Liver (tissue), 9 donors: ENCODE results near the gene PTH2. TPM values are rescaled to one million over a fixed set of nuclear protein-coding genes. Genes with fewer than 3 reads are reported as not detected.
A peak's percentile ranks its signal among the peaks of the same experiment; 100 is the strongest.

Experiments used
- DNase-seq: peaks from one replicate; pipeline ENCODE4 v3.0.0-alpha.2; 2017; ENCODE audit warnings: low spot score
- H3K27ac ChIP-seq, 2 donors: one replicate each; pipeline ENCODE4 v1.7.0; 2013; ENCODE audit warnings: inconsistent platforms in 2 of 2, low read length in 2 of 2, control low read depth in 1 of 2, low read depth in 1 of 2, mild to moderate bottlenecking in 1 of 2
- H3K27me3 ChIP-seq, 4 donors: one replicate each; pipeline versions ENCODE4 v1.6.1 to v1.7.0; 2013; ENCODE audit warnings: low read length in 3 of 4, inconsistent platforms in 1 of 4, mild to moderate bottlenecking in 1 of 4, moderate library complexity in 1 of 4; ENCODE audit not compliant: control insufficient read depth in 4 of 4, insufficient read depth in 4 of 4
- H3K36me3 ChIP-seq, 4 donors: one replicate each; pipeline versions ENCODE4 v1.6.1 to v1.7.0; 2013; ENCODE audit warnings: low read length in 3 of 4, mild to moderate bottlenecking in 3 of 4, low read depth in 1 of 4, moderate library complexity in 1 of 4; ENCODE audit not compliant: control insufficient read depth in 4 of 4, insufficient read depth in 3 of 4
- H3K4me1 ChIP-seq, 4 donors: one replicate each; pipeline versions ENCODE4 v1.6.1 to v1.7.0; 2013; ENCODE audit warnings: low read length in 3 of 4, mild to moderate bottlenecking in 3 of 4, moderate library complexity in 1 of 4; ENCODE audit not compliant: control insufficient read depth in 4 of 4, insufficient read depth in 4 of 4
- H3K4me3 ChIP-seq, 3 donors: one replicate each; pipeline versions ENCODE4 v1.6.1 to v1.7.0; 2013; ENCODE audit warnings: low read length in 3 of 3, control low read depth in 1 of 3, low read depth in 1 of 3, mild to moderate bottlenecking in 1 of 3
- H3K9ac ChIP-seq, 2 donors: one replicate each; pipeline ENCODE4 v1.7.0; 2013; ENCODE audit warnings: low read length in 2 of 2, mild to moderate bottlenecking in 2 of 2, moderate library complexity in 2 of 2, control low read depth in 1 of 2, low read depth in 1 of 2
- H3K9me3 ChIP-seq, 4 donors: one replicate each; pipeline versions ENCODE4 v1.6.1 to v1.7.0; 2013; ENCODE audit warnings: low read length in 3 of 4; ENCODE audit not compliant: control insufficient read depth in 4 of 4
- ATF3 ChIP-seq: IDR thresholded peaks from 2 replicates; pipeline ENCODE4 v1.6.1; 2016; ENCODE audit warnings: antibody characterized with exemption
- CTCF ChIP-seq: fragments of 150-350 bp; IDR thresholded peaks from 2 replicates; pipeline ENCODE4 v1.5.1; 2017; ENCODE audit warnings: improper control_type of control experiment, low read depth, low read length; ENCODE audit not compliant: missing input control
- EGR1 ChIP-seq, 2 donors: IDR thresholded peaks; 2 replicates each; pipeline ENCODE4 v1.6.1; 2016 to 2018; ENCODE audit warnings: antibody characterized with exemption in 2 of 2, low read depth in 2 of 2
- GABPA ChIP-seq, 2 donors: IDR thresholded peaks in 1 of 2; conservative IDR thresholded peaks in 1 of 2; 2 replicates each; pipeline ENCODE4 v1.6.1; 2016; ENCODE audit warnings: antibody characterized with exemption in 2 of 2, mild to moderate bottlenecking in 1 of 2, moderate library complexity in 1 of 2
- HNF4A ChIP-seq, 2 donors: conservative IDR thresholded peaks; 2 replicates each; pipeline ENCODE4 v1.6.1; 2016; ENCODE audit warnings: antibody characterized with exemption in 2 of 2, mild to moderate bottlenecking in 2 of 2
- JUND ChIP-seq, 2 donors: IDR thresholded peaks; 2 replicates each; pipeline ENCODE4 v1.6.1; 2016; ENCODE audit warnings: antibody characterized with exemption in 2 of 2
- RAD21 ChIP-seq, 2 donors: IDR thresholded peaks; 2 replicates each; pipeline ENCODE4 v1.6.1; 2016; ENCODE audit warnings: antibody characterized with exemption in 2 of 2, mild to moderate bottlenecking in 2 of 2
- SP1 ChIP-seq: IDR thresholded peaks from 2 replicates; pipeline ENCODE4 v1.6.1; 2018; ENCODE audit warnings: antibody characterized with exemption, mild to moderate bottlenecking
- TAF1 ChIP-seq: conservative IDR thresholded peaks from 2 replicates; pipeline ENCODE4 v1.6.1; 2016; ENCODE audit warnings: antibody characterized with exemption, mild to moderate bottlenecking
- YY1 ChIP-seq: IDR thresholded peaks from 2 replicates; pipeline ENCODE4 v1.6.1; 2016; ENCODE audit warnings: antibody characterized with exemption, mild to moderate bottlenecking
- ZBTB33 ChIP-seq: IDR thresholded peaks from 2 replicates; pipeline ENCODE4 v1.6.1; 2016; ENCODE audit warnings: antibody characterized with exemption
- WGBS: extraction: QIAGEN DNeasy Blood & Tissue Kit; methylation state at CpG from one replicate; pipeline ENCODE4 v1.1.7; 2013; 5-methylcytosine and 5-hydroxymethylcytosine counted together
- polyA plus RNA-seq, 2 donors: library from polyadenylated mRNA; stranded (reverse) in 1 of 2; unstranded in 1 of 2; fragments of 200-250 nt in 1 of 2; fragments of >200 nt in 1 of 2; fragmentation: Nextera tagmentation in 1 of 2; extraction: Ambion mirVana in 1 of 2; gene quantifications; one replicate each; pipeline versions ENCODE4 v1.2.1 to v1.2.3, GENCODE V29; 2013 to 2015
- total RNA-seq, 2 donors: library from RNA; depleted of rRNA; stranded (reverse); fragments of >200 nt; gene quantifications; one replicate each; pipeline ENCODE4 v1.2.3, GENCODE V29; 2014
- donor health status: healthy.
- donor health status: healthy.
- donor health status: healthy.
- donor health status: healthy.
- donor health status: healthy.

PTH2 gene
- total and polyA plus RNA-seq, 4 donors: not detected

GRCh38 chr19:49470615-49470978 is 47.4 kb upstream of the PTH2 start (continued):
- TF ChIP-seq ATF3 (no peak), SP1 (no peak)

DNA sequence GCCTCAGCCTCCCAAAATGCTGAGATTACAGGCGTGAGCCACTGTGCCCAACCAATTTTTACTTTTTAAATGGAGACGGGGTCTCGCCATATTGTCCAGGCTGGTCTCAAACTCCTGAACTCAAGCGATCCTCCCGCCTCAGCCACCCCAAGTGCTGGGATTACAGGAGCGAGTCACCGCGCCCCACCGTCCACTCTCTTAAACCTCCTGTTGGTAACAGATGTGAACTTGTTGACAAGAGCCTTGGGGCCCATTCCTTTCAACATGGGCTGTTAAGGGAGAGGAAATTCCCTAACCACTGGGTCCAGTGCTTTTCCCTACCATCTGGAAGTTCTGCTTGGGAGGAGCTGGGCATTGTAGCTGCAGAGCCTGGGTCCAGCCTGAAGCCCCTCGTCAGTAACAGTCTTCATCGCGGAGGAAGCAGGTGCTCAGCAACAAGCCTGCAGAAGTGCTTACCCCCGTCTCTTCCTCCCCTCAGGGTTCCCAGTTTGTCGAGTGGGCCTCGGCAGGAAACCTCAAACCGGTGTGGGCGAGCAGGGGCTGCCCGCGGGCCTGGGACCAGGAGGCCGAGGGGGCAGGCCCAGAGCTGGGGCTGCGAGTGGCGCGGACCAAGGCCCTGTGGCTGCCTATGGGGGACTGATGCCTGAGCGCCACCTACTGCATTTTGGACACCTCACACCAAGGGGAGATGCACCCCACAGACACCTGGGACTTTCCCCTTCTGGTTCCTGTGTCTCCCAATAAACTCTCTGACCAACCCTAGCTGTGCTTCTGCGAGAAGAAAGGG is 46.8 kb upstream of the PTH2 start:
- Histone ChIP-seq H3K4me3 (no peak overlapping the region), H3K27me3 (no peaks in the 10 kb centered on the region), H3K9me3 (no peaks in the 10 kb centered on the region), H3K9ac (no peak overlapping the region), H3K4me1 (peaks cover 0 to 11% (median 6%) of the 10 kb centered on the region in 4 donors), H3K27ac (peak overlapping the region in 1 of 2 donors; percentile 7), H3K36me3 (peaks cover 0 to 8% (median under 1%) of the 10 kb centered on the region in 4 donors)
- WGBS: 83% methylated on average over 25 of the region's 25 CpGs
- DNase-seq: no peak
- TF ChIP-seq TAF1 (no peak), CTCF (peak; percentile 14), RAD21 (IDR thresholded peaks at IDR 0.05) (peak in 1 of 2 donors; percentile 50)

DNA sequence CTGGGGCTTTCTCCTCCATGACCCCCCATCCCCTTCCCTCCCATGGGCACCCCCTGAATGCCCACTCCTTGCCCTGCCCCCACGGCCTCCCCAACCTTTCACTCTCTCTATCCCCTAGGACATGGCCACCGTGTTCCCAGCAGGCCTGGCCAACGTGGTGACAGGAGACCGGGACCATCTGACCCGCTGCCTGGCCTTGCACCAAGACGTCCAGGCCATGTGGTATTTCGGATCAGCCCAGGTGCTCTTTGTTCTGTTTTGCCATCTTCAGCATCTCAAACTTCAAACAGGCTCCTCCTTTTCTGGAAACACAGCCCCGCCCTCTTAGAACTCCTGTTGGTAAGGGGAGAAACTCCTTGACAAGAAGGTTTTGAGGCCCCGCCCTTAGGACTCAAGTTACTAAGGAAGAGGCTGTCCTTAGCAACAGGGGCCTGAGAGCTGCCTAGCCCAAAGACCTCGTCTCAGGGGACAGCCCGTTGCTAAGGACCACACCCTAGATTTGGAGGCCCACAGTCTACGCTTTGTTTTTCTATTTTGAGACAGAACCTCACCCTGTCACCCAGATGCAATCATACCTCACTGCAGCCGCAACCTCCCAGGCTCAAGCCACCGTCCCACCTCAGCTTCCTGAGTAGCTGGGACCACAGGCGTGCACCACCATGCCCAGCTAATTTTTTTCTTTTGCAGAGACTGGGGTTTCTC is 45.7 kb upstream of the PTH2 start:
- Histone ChIP-seq H3K27ac (peak overlapping the region in 1 of 2 donors; percentile 60), H3K4me3 (no peak overlapping the region), H3K9me3 (no peaks in the 10 kb centered on the region), H3K27me3 (no peaks in the 10 kb centered on the region), H3K4me1 (peaks cover 0 to 5% (median 4%) of the 10 kb centered on the region in 4 donors), H3K9ac (no peak overlapping the region), H3K36me3 (peaks cover 0 to 17% (median 3%) of the 10 kb centered on the region in 4 donors)
- 79% methylated on average over 15 of the region's 15 CpGs for WGBS
- TF ChIP-seq HNF4A (conservative IDR thresholded peaks at IDR 0.05): no peak
- TF ChIP-seq GABPA (IDR thresholded peaks at IDR 0.05 in 1 of 2, conservative IDR thresholded peaks at IDR 0.05 in 1 of 2): no peak
- no peak for TF ChIP-seq YY1
- no peak for TF ChIP-seq TAF1
- TF ChIP-seq RAD21 (IDR thresholded peaks at IDR 0.05): no peak
- no peak for TF ChIP-seq JUND (IDR thresholded peaks at IDR 0.05)
- TF ChIP-seq ZBTB33: no peak
- no peak for TF ChIP-seq EGR1 (IDR thresholded peaks at IDR 0.05; ENCODE audit: low read depth in 2 of 2)
- no peak for TF ChIP-seq ATF3
- no peak for DNase-seq
